Measurements from ENCODE around the gene INTS15. TPM values are rescaled to one million over a fixed set of nuclear protein-coding genes. Genes with fewer than 3 reads are reported as not detected.

Gene INTS15
- total RNA-seq, 4 donors from 2014 or later: 28.0 to 63.0 (median 34.0) TPM

- DNase-seq (ENCODE audit: low spot score in 2 of 2): no peak
- H3K9me3 ChIP-seq: no peaks in the 10 kb centered on the region
- TF ChIP-seq, protein P1, sequence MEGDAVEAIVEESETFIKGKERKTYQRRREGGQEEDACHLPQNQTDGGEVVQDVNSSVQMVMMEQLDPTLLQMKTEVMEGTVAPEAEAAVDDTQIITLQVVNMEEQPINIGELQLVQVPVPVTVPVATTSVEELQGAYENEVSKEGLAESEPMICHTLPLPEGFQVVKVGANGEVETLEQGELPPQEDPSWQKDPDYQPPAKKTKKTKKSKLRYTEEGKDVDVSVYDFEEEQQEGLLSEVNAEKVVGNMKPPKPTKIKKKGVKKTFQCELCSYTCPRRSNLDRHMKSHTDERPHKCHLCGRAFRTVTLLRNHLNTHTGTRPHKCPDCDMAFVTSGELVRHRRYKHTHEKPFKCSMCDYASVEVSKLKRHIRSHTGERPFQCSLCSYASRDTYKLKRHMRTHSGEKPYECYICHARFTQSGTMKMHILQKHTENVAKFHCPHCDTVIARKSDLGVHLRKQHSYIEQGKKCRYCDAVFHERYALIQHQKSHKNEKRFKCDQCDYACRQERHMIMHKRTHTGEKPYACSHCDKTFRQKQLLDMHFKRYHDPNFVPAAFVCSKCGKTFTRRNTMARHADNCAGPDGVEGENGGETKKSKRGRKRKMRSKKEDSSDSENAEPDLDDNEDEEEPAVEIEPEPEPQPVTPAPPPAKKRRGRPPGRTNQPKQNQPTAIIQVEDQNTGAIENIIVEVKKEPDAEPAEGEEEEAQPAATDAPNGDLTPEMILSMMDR (IDR thresholded peaks at IDR 0.05): no peak
- TF ChIP-seq EP300 (IDR thresholded peaks at IDR 0.05): no peak
- TF ChIP-seq POLR2A (IDR thresholded peaks at IDR 0.05): no peak
Observed at GRCh38 chr7:6589151-6589828, 531 bp upstream of the INTS15 start.

DNA sequence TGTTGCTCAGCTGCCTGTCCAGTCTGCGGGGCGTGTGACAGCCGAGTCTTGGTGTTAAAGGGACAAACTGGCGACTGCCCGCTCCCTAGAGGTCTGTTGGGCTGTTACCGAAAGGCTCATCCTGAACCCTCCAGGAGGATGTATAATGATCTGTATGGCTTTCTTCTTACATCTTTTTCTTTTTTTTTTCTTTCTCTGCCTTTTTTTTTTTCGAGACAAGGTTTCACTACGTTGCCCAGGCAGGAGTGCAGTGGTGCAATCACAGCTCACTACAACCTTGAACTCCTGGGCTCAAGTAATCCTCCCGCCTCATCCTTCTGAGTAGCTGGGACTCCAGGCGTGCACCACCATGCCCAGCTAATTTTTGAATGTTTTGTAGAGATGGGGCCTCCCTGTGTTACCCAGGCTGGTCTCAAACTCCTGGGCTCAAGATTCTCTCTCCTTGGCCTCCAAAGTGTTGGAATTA, 857 bp downstream of the INTS15 start:
- TF ChIP-seq, protein P1 (IDR thresholded peaks at IDR 0.05): no peak
- TF ChIP-seq POLR2A (IDR thresholded peaks at IDR 0.05): no peak
- TF ChIP-seq EP300 (IDR thresholded peaks at IDR 0.05): no peak
- Histone ChIP-seq H3K27me3 (no peaks in the 10 kb centered on the region), H3K36me3 (peaks cover 0 to 70% (median 20%) of the 10 kb centered on the region in 3 donors), H3K27ac (peak overlapping the region in 3 of 4 donors; percentile 69 to 86 (median 82)), H3K4me3 (peak overlapping the region; percentile 59 to 93 (median 77)), H3K4me1 (peaks cover 0 to 25% (median 10%) of the 10 kb centered on the region in 4 donors), H3K9me3 (no peaks in the 10 kb centered on the region)
- 10% methylated on average over 10 of the region's 10 CpGs for WGBS, 2 donors
- DNase-seq (ENCODE audit: low spot score in 2 of 2): no peak

More at GRCh38 chr7:6589151-6589828, 531 bp upstream of the INTS15 start:
- peaks cover 0 to 69% (median 10%) of the 10 kb centered on the region in 3 donors for H3K36me3 ChIP-seq
- H3K4me3 ChIP-seq: peak overlapping the region in 3 of 4 donors; percentile 31 to 87 (median 67)
- H3K27ac ChIP-seq: peak overlapping the region in 3 of 4 donors; percentile 26 to 86 (median 82)
- peaks cover 0 to 25% (median 10%) of the 10 kb centered on the region in 4 donors for H3K4me1 ChIP-seq
- H3K27me3 ChIP-seq: no peaks in the 10 kb centered on the region
- WGBS, 2 donors: 43 to 44% methylated on average over 22 of the region's 22 CpGs

- Histone ChIP-seq H3K27me3 (no peaks in the 10 kb centered on the region), H3K36me3 (peaks cover 0 to 98% (median 22%) of the 10 kb centered on the region in 3 donors), H3K4me3 (no peak overlapping the region), H3K9me3 (no peaks in the 10 kb centered on the region), H3K4me1 (no peaks in the 10 kb centered on the region), H3K27ac (no peak overlapping the region)
- TF ChIP-seq, protein P1 (IDR thresholded peaks at IDR 0.05): no peak
- DNase-seq (ENCODE audit: low spot score in 2 of 2): no peak
- 88 to 93% methylated on average over 14 to 15 of the region's 15 CpGs for WGBS, 2 donors
Observed at GRCh38 chr7:6600093-6600492, 10.3 kb downstream of the INTS15 start.

DNA sequence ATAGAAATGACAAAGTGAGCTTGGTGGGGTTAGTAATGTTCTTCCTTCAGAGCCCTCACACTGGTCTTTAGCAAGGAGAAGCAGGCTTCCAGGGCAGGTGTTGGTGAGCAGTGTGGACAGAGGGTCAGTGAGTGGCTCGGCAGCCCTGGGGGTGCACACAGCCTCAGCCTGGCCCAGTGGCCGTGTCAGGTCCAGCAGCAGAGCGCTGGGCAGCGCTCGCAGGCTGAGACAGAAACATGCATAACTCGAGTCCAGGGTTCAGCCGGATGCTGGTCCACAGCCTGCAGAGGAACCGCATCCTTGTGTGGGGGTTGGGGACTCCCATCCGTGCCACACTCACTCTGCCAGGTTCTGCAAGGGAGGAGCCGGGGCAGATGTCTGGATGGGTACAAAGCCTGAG, 14.6 kb downstream of the INTS15 start:
- Histone ChIP-seq H3K27ac (no peak overlapping the region), H3K9me3 (no peaks in the 10 kb centered on the region), H3K4me3 (no peak overlapping the region), H3K36me3 (peaks cover 0 to 98% (median 6%) of the 10 kb centered on the region in 3 donors), H3K4me1 (no peaks in the 10 kb centered on the region), H3K27me3 (no peaks in the 10 kb centered on the region)
- WGBS, 2 donors: 71 to 83% methylated on average over 4 to 10 of the region's 10 CpGs
- TF ChIP-seq, protein P1 (IDR thresholded peaks at IDR 0.05): no peak
- TF ChIP-seq EP300 (IDR thresholded peaks at IDR 0.05): no peak
- no peak for TF ChIP-seq POLR2A (IDR thresholded peaks at IDR 0.05)
- no peak for DNase-seq (ENCODE audit: low spot score in 2 of 2)

GRCh38 chr7:6606866-6607583, 17.2 kb downstream of the INTS15 start:
- 89 to 93% methylated on average over 36 of the region's 36 CpGs for WGBS, 2 donors
- no peak for DNase-seq (ENCODE audit: low spot score in 2 of 2)
- Histone ChIP-seq H3K4me1 (no peaks in the 10 kb centered on the region), H3K36me3 (peaks cover 0 to 79% (median under 1%) of the 10 kb centered on the region in 3 donors), H3K9me3 (no peaks in the 10 kb centered on the region), H3K27ac (no peak overlapping the region), H3K4me3 (no peak overlapping the region), H3K27me3 (no peaks in the 10 kb centered on the region)
- TF ChIP-seq, protein P1 (IDR thresholded peaks at IDR 0.05): no peak
- no peak for TF ChIP-seq POLR2A (IDR thresholded peaks at IDR 0.05)
- no peak for TF ChIP-seq EP300 (IDR thresholded peaks at IDR 0.05)

All from tibial nerve (tissue), 4 donors.